Kidney (tissue), 14 donors: Measurements from ENCODE around the gene PRKD2. TPM values are rescaled to one million over a fixed set of nuclear protein-coding genes. Genes with fewer than 3 reads are reported as not detected.

Source experiments
- DNase-seq, 5 donors: peaks; one replicate each; pipeline ENCODE4 v3.0.0-alpha.2; 2013 to 2020
- FAIRE-seq: peaks from 2 replicates; lab custom pipeline; 2012; peaks lifted over from hg19 to GRCh38; lab: Jason Lieb, UNC
- H3K27ac ChIP-seq, 2 donors: one replicate each; pipeline ENCODE4 v1.7.0; 2013; ENCODE audit warnings: low read depth in 2 of 2, low read length in 2 of 2, inconsistent platforms in 1 of 2
- H3K27me3 ChIP-seq: one replicate; pipeline ENCODE4 v1.7.1; 2013; ENCODE audit warnings: low read length, inconsistent platforms; ENCODE audit not compliant: control insufficient read depth, insufficient read depth
- H3K36me3 ChIP-seq, 3 donors: one replicate each; pipeline versions ENCODE4 v1.7.0 to v1.7.1; 2013; ENCODE audit warnings: low read length in 3 of 3, control low read depth in 1 of 3, inconsistent platforms in 1 of 3; ENCODE audit not compliant: insufficient read depth in 3 of 3, control insufficient read depth in 2 of 3
- H3K4me1 ChIP-seq, 3 donors: one replicate each; pipeline versions ENCODE4 v1.7.0 to v1.7.1; 2013; ENCODE audit warnings: low read length in 3 of 3, inconsistent platforms in 1 of 3, low read depth in 1 of 3; ENCODE audit not compliant: control insufficient read depth in 2 of 3, insufficient read depth in 2 of 3
- H3K4me3 ChIP-seq, 3 donors: one replicate each; pipeline versions ENCODE4 v1.7.0 to v1.8.1; 2013; ENCODE audit warnings: low read length in 3 of 3, control low read depth in 1 of 3, inconsistent platforms in 1 of 3
- H3K9ac ChIP-seq, 3 donors: one replicate each; pipeline versions ENCODE4 v1.7.0 to v1.7.1; 2013; ENCODE audit warnings: low read length in 3 of 3, control low read depth in 1 of 3, inconsistent platforms in 1 of 3
- H3K9me3 ChIP-seq, 3 donors: one replicate each; pipeline versions ENCODE4 v1.7.0 to v1.7.1; 2013; ENCODE audit warnings: low read length in 3 of 3, control low read depth in 1 of 3, inconsistent platforms in 1 of 3; ENCODE audit not compliant: control insufficient read depth in 2 of 3, insufficient read depth in 1 of 3
- CTCF ChIP-seq: IDR thresholded peaks from 3 replicates; pipeline ENCODE4 v1.5.1; 2012; ENCODE audit warnings: mild to moderate bottlenecking, moderate library complexity, borderline replicate concordance; ENCODE audit not compliant: insufficient read depth; ENCODE audit errors: extremely low read depth
- intact Hi-C: fragments of 100-400 bp; cut with DNase I; formaldehyde crosslinking; loops from one replicate; pipeline ENCODE4 v1.11.1; 2022
- polyA plus RNA-seq: library from polyadenylated mRNA; stranded (reverse); fragments of 350-450 nt; fragmentation: Illumina TruSeq; extraction: RNeasy Lipid Tissue Mini Kit (QIAGEN cat#74804); gene quantifications from one replicate; pipeline ENCODE4 v1.2.3, GENCODE V29; 2014; ENCODE audit warnings: low read depth, low replicate concordance; ENCODE audit not compliant: insufficient read depth
- total RNA-seq: library from RNA; stranded (reverse); fragmentation: NEBNext Ultra II Directional; extraction: Animal tissue kit (Norgen Biotek cat#: 25700); gene quantifications from one replicate; pipeline ENCODE4 v1.2.1, GENCODE V29; 2021
- donor health status: control.
- donor health status: control.
- donor health status: control.
- donor health status: control.
- donor health status: control.
- donor health status: DM: yes; HTN: yes; CAD: no.
- donor health status: Normal renal cell carcinoma (clear cell type).

The PRKD2 gene
- total and polyA plus RNA-seq, 2 donors from 2014 or later = 26.7 to 69.8 TPM

GRCh38 chr19:46648060-46648960 is 68.6 kb downstream of the PRKD2 start:
- Histone ChIP-seq H3K27ac (no peak overlapping the region), H3K27me3 (peaks cover 8% of the 10 kb centered on the region), H3K9ac (no peak overlapping the region), H3K4me3 (no peak overlapping the region), H3K4me1 (no peaks in the 10 kb centered on the region), H3K9me3 (no peaks in the 10 kb centered on the region), H3K36me3 (no peaks in the 10 kb centered on the region)
- intact Hi-C loops = no loop called here
- FAIRE-seq (no peak), DNase-seq (peak in 1 of 5 donors; percentile 57)
- TF ChIP-seq CTCF = no peak

GRCh38 chr19:46646402-46646801 is 70.5 kb downstream of the PRKD2 start:
- Histone ChIP-seq H3K9me3 (no peaks in the 10 kb centered on the region), H3K27me3 (peaks cover 8% of the 10 kb centered on the region), H3K36me3 (no peaks in the 10 kb centered on the region), H3K9ac (no peak overlapping the region), H3K4me1 (no peaks in the 10 kb centered on the region), H3K4me3 (no peak overlapping the region), H3K27ac (no peak overlapping the region)
- DNase-seq = no peak
- FAIRE-seq = no peak
- intact Hi-C loops = no loop called here
- TF ChIP-seq CTCF = no peak

- no peak for FAIRE-seq
- Histone ChIP-seq H3K9me3 (no peaks in the 10 kb centered on the region), H3K27me3 (peaks cover 10% of the 10 kb centered on the region), H3K9ac (no peak overlapping the region), H3K4me3 (no peak overlapping the region), H3K4me1 (peaks cover 0 to 2% (median 0%) of the 10 kb centered on the region in 3 donors), H3K27ac (peak overlapping the region in 1 of 2 donors; percentile 28), H3K36me3 (no peaks in the 10 kb centered on the region)
- no peak for TF ChIP-seq CTCF
- DNase-seq = peak in 1 of 5 donors; percentile 60
- intact Hi-C loops = no loop called here
Measured at GRCh38 chr19:46644720-46645119, 72.2 kb downstream of the PRKD2 start.
